Right lobe of liver (tissue), 6 donors: ENCODE results near the gene ADORA1. TPM values are rescaled to one million over a fixed set of nuclear protein-coding genes. Genes with fewer than 3 reads are reported as not detected.

Experiments used
- ATAC-seq, 4 donors: fragments of 200-7000 bp; cut with Tn5 transposase; one replicate each; pipeline ENCODE4 v1.9.1; 2020; ENCODE audit warnings: mild to moderate bottlenecking in 4 of 4, moderate library complexity in 4 of 4
- DNase-seq, 3 donors: peaks; one replicate each; pipeline ENCODE4 v3.0.0-alpha.2; 2020
- H3K27ac ChIP-seq, 3 donors: fragments of 200-600 bp; one replicate each; pipeline ENCODE4 v1.8.0; 2022
- H3K27me3 ChIP-seq, 2 donors: fragments of 200-600 bp; one replicate each; pipeline ENCODE4 v1.8.0; 2022
- H3K36me3 ChIP-seq, 4 donors: fragments of 200-600 bp; sonication (generic) in 1 of 4; one replicate each; pipeline versions ENCODE4 v1.5.1 to v1.8.0; 2017 to 2022; ENCODE audit warnings: control low read depth in 1 of 4
- H3K4me1 ChIP-seq, 4 donors: fragments of 200-600 bp; sonication (generic) in 1 of 4; one replicate each; pipeline versions ENCODE4 v1.5.1 to v1.8.0; 2017 to 2022; ENCODE audit warnings: control low read depth in 1 of 4
- H3K4me3 ChIP-seq, 3 donors: fragments of 200-600 bp; one replicate each; pipeline ENCODE4 v1.8.0; 2022
- H3K9me3 ChIP-seq, 4 donors: fragments of 200-600 bp; sonication (generic) in 1 of 4; one replicate each; pipeline versions ENCODE4 v1.5.1 to v1.8.0; 2017 to 2022; ENCODE audit warnings: control low read depth in 1 of 4
- CTCF ChIP-seq, 4 donors: fragments of 200-600 bp in 3 of 4; fragments of 450-650 bp in 1 of 4; IDR thresholded peaks; one replicate each; pipeline versions ENCODE4 v1.5.1 to v1.8.0; 2016 to 2022; ENCODE audit warnings: antibody characterized with exemption in 4 of 4, mild to moderate bottlenecking in 2 of 4
- POLR2A ChIP-seq: fragments of 450-650 bp; IDR thresholded peaks from one replicate; pipeline ENCODE4 v1.6.1; 2017; ENCODE audit warnings: antibody characterized with exemption, mild to moderate bottlenecking
- WGBS: methylation state at CpG from one replicate; pipeline ENCODE4 v1.1.6; 2018; ENCODE audit warnings: low coverage, low lambda C conversion rate; ENCODE audit not compliant: insufficient coverage; ENCODE audit errors: missing lambda C conversion rate; 5-methylcytosine and 5-hydroxymethylcytosine counted together
- intact Hi-C, 2 donors: fragments of 100-400 bp; cut with DNase I; formaldehyde crosslinking; loops; one replicate each; pipeline versions ENCODE4 v1.11.2 to v1.14.1; 2022
- total RNA-seq, 6 experiments: library from RNA; depleted of rRNA in 2 of 6; stranded (reverse); fragments of >200 nt in 2 of 6; fragmentation: NEBNext Ultra II Directional in 3 of 6; extraction: Animal tissue kit (Norgen Biotek cat#: 25700) in 3 of 6; gene quantifications; one replicate each; pipeline versions ENCODE4 v1.1.0 to v1.2.4, GENCODE V29; 2016 to 2023
- donor health status: DM: no; HTN: yes; CAD: no.
- donor health status: DM: no; HTN: no; CAD: no.
- donor health status: DM: no; HTN: no; CAD: no.
- donor health status: DM: no; HTN: yes; CAD: no.
- donor health status: DM: no; HTN: yes; CAD: no.

Gene ADORA1
- total RNA-seq, 6 experiments from 2014 or later: 0.31 to 0.78 (median 0.39) TPM; not detected in 1

DNA sequence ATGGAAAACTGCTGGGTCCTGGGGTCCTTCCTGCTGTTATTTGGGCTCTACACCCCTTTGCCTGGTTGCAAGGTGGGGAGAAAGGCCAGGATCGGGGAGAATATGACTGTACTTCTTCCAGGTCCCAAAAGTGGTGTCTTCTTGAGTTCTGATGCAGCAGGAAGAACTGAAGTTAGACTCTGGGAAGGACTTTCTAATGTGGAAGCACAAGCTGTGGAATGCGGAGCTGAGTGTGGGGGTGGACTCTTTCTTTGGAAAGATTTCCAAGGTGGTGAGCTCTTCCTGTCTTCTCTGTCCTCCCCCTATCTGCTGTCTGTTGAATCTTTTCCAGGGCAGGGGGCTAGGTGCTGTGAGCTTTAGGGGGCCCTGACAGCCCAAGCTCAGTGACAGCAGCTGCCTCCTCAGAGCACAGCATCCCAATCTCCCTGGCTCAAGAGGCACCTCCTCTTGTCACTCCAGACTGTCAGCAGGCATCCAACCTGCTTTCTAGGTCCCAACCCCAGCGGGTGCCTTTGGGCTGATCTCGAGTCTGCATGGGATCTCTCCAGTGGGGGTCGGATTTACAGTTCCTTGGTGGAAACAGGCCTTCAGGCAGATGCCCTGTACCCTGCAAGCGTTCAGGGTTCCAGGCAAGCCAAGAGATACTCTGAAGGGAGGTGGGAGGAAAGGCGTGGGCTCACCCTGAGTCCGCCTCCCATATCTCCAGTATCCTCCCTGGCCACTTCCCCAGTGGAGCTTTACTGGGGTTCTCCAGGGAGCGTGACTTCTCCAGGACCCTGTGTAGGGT, 23.2 kb downstream of the ADORA1 start:
- 81% methylated on average over 2 of the region's 9 CpGs for WGBS
- intact Hi-C loops: no loop called here
- Histone ChIP-seq H3K27ac (no peak overlapping the region), H3K9me3 (no peaks in the 10 kb centered on the region), H3K4me3 (no peak overlapping the region), H3K4me1 (no peaks in the 10 kb centered on the region), H3K36me3 (no peaks in the 10 kb centered on the region), H3K27me3 (no peaks in the 10 kb centered on the region)
- DNase-seq: no peak
- no peak for TF ChIP-seq POLR2A
- no peak for TF ChIP-seq CTCF (IDR thresholded peaks at IDR 0.05)
- no peak for ATAC-seq

DNA sequence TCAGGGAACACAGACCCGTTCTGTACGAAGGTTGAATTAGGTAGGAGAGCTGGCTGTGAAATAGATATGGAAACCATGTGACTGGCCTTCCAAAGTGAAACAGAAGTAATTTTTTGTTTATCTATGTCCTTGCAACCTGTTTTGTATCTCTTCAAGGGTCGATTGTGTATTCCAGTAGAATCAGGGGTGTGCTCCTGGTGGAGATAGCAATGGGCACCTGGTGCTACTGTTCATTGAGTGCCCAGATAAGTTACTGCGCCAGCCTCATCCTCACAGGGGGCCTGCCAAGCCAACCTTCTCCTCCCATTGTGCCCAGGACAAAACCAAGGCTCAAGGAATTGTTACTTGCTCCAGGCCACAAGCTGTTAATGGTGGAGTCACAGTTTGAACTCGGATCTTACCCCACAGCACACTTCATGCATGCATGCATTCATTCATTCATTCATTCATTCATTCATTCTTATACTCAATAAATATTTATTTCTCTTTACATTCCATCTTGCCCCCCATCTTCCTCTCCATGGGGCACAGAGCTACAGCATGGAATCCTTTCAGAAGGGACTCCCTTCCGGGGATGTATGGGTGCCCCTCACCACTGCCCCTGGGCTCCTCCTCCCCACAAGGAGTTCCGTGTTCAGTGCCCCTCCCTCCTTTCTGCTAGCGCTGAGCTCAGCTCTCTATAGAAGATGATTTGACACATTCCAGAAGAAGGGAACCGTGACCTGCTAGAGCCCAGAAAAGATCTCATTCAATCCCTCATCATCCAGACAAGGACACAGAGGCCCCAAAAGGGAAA, 24.0 kb downstream of the ADORA1 start:
- H3K27ac ChIP-seq: no peak overlapping the region
- WGBS: 55% methylated on average over 8 of the region's 9 CpGs
- intact Hi-C loops: no loop called here
- no peak for ATAC-seq
- no peak for TF ChIP-seq POLR2A
- no peak for TF ChIP-seq CTCF (IDR thresholded peaks at IDR 0.05)
- no peak for DNase-seq
- H3K4me3 ChIP-seq: no peak overlapping the region
- H3K9me3 ChIP-seq: no peaks in the 10 kb centered on the region
- no peaks in the 10 kb centered on the region for H3K36me3 ChIP-seq
- H3K4me1 ChIP-seq: no peaks in the 10 kb centered on the region
- H3K27me3 ChIP-seq: no peaks in the 10 kb centered on the region

- no peak overlapping the region for H3K27ac ChIP-seq
Measured at GRCh38 chr1:203152158-203153034, 24.9 kb downstream of the ADORA1 start.

More at GRCh38 chr1:203152158-203153034, 24.9 kb downstream of the ADORA1 start:
- Histone ChIP-seq H3K36me3 (no peaks in the 10 kb centered on the region), H3K4me1 (no peaks in the 10 kb centered on the region), H3K27me3 (no peaks in the 10 kb centered on the region), H3K4me3 (no peak overlapping the region), H3K9me3 (no peaks in the 10 kb centered on the region)
- intact Hi-C loops: no loop called here
- DNase-seq: no peak
- no peak for ATAC-seq
- no peak for TF ChIP-seq CTCF (IDR thresholded peaks at IDR 0.05)
- TF ChIP-seq POLR2A: no peak
- 61% methylated on average over 6 of the region's 10 CpGs for WGBS
